ENCODE results near the gene ATG101.

ATG101 gene

GRCh38 chr12:52079576-52080402, 10.0 kb downstream of the ATG101 start, which contains the start of gene SMIM41:
Gene SMIM41, plus strand, starts transcription at chr12:52079704. Its CDS starts 76 bp downstream, at chr12:52079780.
- H3K36me3 ChIP-seq (ENCODE audit: control insufficient read depth in 1 of 2, insufficient read depth in 2 of 2, low read length in 2 of 2): peaks cover 38 to 39% of the 10 kb centered on the region in 2 experiments
- H3K9me3 ChIP-seq (ENCODE audit: insufficient read depth, low read depth, low read length): peaks cover 3% of the 10 kb centered on the region
- no peak within 1 kb of the TSS for H3K14ac ChIP-seq (ENCODE audit: low read length)
- no peak within 1 kb of the TSS for H2BK120ac ChIP-seq (ENCODE audit: insufficient read depth, low read length, poor library complexity)
- H3K27me3 ChIP-seq (ENCODE audit: insufficient read depth, low read length): no peaks in the 10 kb centered on the region
- no peak within 1 kb of the TSS for H3K4me2 ChIP-seq (ENCODE audit: low read length)
- no peak within 1 kb of the TSS for H4K91ac ChIP-seq (ENCODE audit: low read depth, low read length)
- H3K27ac ChIP-seq (ENCODE audit: low read depth, low read length): no peak within 1 kb of the TSS
- H2AFZ ChIP-seq (ENCODE audit: insufficient read depth, low read length, poor library complexity): no peak within 1 kb of the TSS
- no CpG with 5 or more reads among the region's 87 CpGs for WGBS (ENCODE audit: extremely low coverage, insufficient coverage, insufficient read length)
- H3K18ac ChIP-seq (ENCODE audit: low read length): no peak within 1 kb of the TSS
- H3K23ac ChIP-seq (ENCODE audit: low read length): no peak within 1 kb of the TSS
- no peak within 1 kb of the TSS for H3K4ac ChIP-seq (ENCODE audit: low read depth, low read length)
- H2BK5ac ChIP-seq (ENCODE audit: low read depth, low read length, poor library complexity): no peak within 1 kb of the TSS
- no peak within 1 kb of the TSS for H3K4me3 ChIP-seq (ENCODE audit: low read depth, low read length)
- no peak within 1 kb of the TSS for H2AK5ac ChIP-seq (ENCODE audit: low read length)
- no peak within 1 kb of the TSS for H4K12ac ChIP-seq (ENCODE audit: low read depth, low read length)
- no peak within 1 kb of the TSS for H2BK12ac ChIP-seq (ENCODE audit: low read length)
- no peaks in the 10 kb centered on the region for H3K79me1 ChIP-seq (ENCODE audit: low read length)
- no peak within 1 kb of the TSS for H4K8ac ChIP-seq (ENCODE audit: low read depth, low read length)
- no peak within 1 kb of the TSS for H3K9ac ChIP-seq (ENCODE audit: low read length)
- no peak for DNase-seq
- no peaks in the 10 kb centered on the region for H3K79me2 ChIP-seq (ENCODE audit: control insufficient read depth, insufficient read depth, low read length, poor library complexity)
- no peaks in the 10 kb centered on the region for H3K4me1 ChIP-seq (ENCODE audit: control insufficient read depth in 1 of 2, insufficient read depth in 2 of 2, low read length in 2 of 2)

GRCh38 chr12:52080403-52081251, 10.8 kb downstream of the ATG101 start:
- no peak for DNase-seq
- H3K4me2 ChIP-seq (ENCODE audit: low read length): no peak overlapping the region
- H3K27me3 ChIP-seq (ENCODE audit: insufficient read depth, low read length): no peaks in the 10 kb centered on the region
- no peak overlapping the region for H3K27ac ChIP-seq (ENCODE audit: low read depth, low read length)
- H3K36me3 ChIP-seq (ENCODE audit: control insufficient read depth in 1 of 2, insufficient read depth in 2 of 2, low read length in 2 of 2): peaks cover 31% of the 10 kb centered on the region in 2 experiments
- no peak overlapping the region for H3K4ac ChIP-seq (ENCODE audit: low read depth, low read length)
- H2AK5ac ChIP-seq (ENCODE audit: low read length): no peak overlapping the region
- H3K79me2 ChIP-seq (ENCODE audit: control insufficient read depth, insufficient read depth, low read length, poor library complexity): no peaks in the 10 kb centered on the region
- no peak overlapping the region for H2AFZ ChIP-seq (ENCODE audit: insufficient read depth, low read length, poor library complexity)
- no peak overlapping the region for H3K9ac ChIP-seq (ENCODE audit: low read length)
- no peak overlapping the region for H3K18ac ChIP-seq (ENCODE audit: low read length)
- no CpG with 5 or more reads among the region's 10 CpGs for WGBS (ENCODE audit: extremely low coverage, insufficient coverage, insufficient read length)
- no peak overlapping the region for H2BK5ac ChIP-seq (ENCODE audit: low read depth, low read length, poor library complexity)
- H3K14ac ChIP-seq (ENCODE audit: low read length): no peak overlapping the region
- H2BK12ac ChIP-seq (ENCODE audit: low read length): no peak overlapping the region
- peaks cover 3% of the 10 kb centered on the region for H3K9me3 ChIP-seq (ENCODE audit: insufficient read depth, low read depth, low read length)
- H4K91ac ChIP-seq (ENCODE audit: low read depth, low read length): no peak overlapping the region
- no peak overlapping the region for H4K12ac ChIP-seq (ENCODE audit: low read depth, low read length)
- H3K4me1 ChIP-seq (ENCODE audit: control insufficient read depth in 1 of 2, insufficient read depth in 2 of 2, low read length in 2 of 2): no peaks in the 10 kb centered on the region
- H4K8ac ChIP-seq (ENCODE audit: low read depth, low read length): no peak overlapping the region
- no peak overlapping the region for H3K4me3 ChIP-seq (ENCODE audit: low read depth, low read length)
- H2BK120ac ChIP-seq (ENCODE audit: insufficient read depth, low read length, poor library complexity): no peak overlapping the region
- no peaks in the 10 kb centered on the region for H3K79me1 ChIP-seq (ENCODE audit: low read length)
- H3K23ac ChIP-seq (ENCODE audit: low read length): no peak overlapping the region

- no peak overlapping the region for H3K4ac ChIP-seq (ENCODE audit: low read depth, low read length)
- H4K8ac ChIP-seq (ENCODE audit: low read depth, low read length): no peak overlapping the region
- H3K18ac ChIP-seq (ENCODE audit: low read length): no peak overlapping the region
- no peak overlapping the region for H3K27ac ChIP-seq (ENCODE audit: low read depth, low read length)
- H3K79me2 ChIP-seq (ENCODE audit: control insufficient read depth, insufficient read depth, low read length, poor library complexity): no peaks in the 10 kb centered on the region
- H3K4me2 ChIP-seq (ENCODE audit: low read length): no peak overlapping the region
- H3K4me1 ChIP-seq (ENCODE audit: control insufficient read depth in 1 of 2, insufficient read depth in 2 of 2, low read length in 2 of 2): no peaks in the 10 kb centered on the region
- WGBS (ENCODE audit: extremely low coverage, insufficient coverage, insufficient read length): no CpG with 5 or more reads among the region's 9 CpGs
- no peak overlapping the region for H2BK120ac ChIP-seq (ENCODE audit: insufficient read depth, low read length, poor library complexity)
- H3K9ac ChIP-seq (ENCODE audit: low read length): no peak overlapping the region
- no peak overlapping the region for H3K14ac ChIP-seq (ENCODE audit: low read length)
- no peaks in the 10 kb centered on the region for H3K27me3 ChIP-seq (ENCODE audit: insufficient read depth, low read length)
- H4K12ac ChIP-seq (ENCODE audit: low read depth, low read length): no peak overlapping the region
- H2BK12ac ChIP-seq (ENCODE audit: low read length): no peak overlapping the region
- H3K23ac ChIP-seq (ENCODE audit: low read length): no peak overlapping the region
- H3K9me3 ChIP-seq (ENCODE audit: insufficient read depth, low read depth, low read length): peaks cover 3% of the 10 kb centered on the region
- H3K4me3 ChIP-seq (ENCODE audit: low read depth, low read length): no peak overlapping the region
- no peak overlapping the region for H4K91ac ChIP-seq (ENCODE audit: low read depth, low read length)
- peaks cover 25 to 28% of the 10 kb centered on the region in 2 experiments for H3K36me3 ChIP-seq (ENCODE audit: control insufficient read depth in 1 of 2, insufficient read depth in 2 of 2, low read length in 2 of 2)
- no peak for DNase-seq
- H3K79me1 ChIP-seq (ENCODE audit: low read length): no peaks in the 10 kb centered on the region
- H2AK5ac ChIP-seq (ENCODE audit: low read length): no peak overlapping the region
- H2BK5ac ChIP-seq (ENCODE audit: low read depth, low read length, poor library complexity): no peak overlapping the region
- no peak overlapping the region for H2AFZ ChIP-seq (ENCODE audit: insufficient read depth, low read length, poor library complexity)
Observed at GRCh38 chr12:52081263-52081733, 11.5 kb downstream of the ATG101 start.

DNA sequence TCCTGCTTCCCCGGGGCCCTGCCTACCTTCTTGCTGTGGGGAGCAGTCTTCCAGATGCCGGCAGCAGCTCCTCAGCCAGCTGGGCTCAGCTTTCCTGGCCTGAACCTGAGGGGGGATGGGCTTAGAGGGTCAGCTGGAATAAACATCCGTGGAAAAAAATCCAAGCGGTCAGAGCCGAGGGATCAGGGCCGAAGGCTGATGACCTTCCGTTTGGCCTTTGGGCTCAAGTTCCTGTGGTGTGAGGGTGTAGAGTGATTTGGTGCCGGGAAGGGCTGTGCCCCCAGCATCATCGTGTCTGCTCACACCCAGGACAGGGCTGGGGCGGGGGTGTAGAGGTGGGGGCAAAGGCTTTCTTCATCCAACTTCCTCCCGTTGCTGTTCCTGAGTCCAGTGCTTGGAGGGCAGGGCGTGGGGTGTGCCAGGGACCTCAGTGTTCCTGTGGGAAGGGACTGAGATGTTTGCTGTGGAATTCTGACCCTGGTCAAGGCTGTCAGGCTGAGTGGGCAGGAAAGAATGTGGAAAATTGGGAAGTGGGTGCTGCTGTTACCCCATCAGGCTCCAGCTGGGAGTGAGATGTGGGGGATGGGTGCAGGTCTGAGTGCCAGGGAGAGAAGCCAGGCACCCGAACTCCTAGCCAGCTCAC, 12.4 kb downstream of the ATG101 start:
- H3K27me3 ChIP-seq (ENCODE audit: insufficient read depth, low read length): no peaks in the 10 kb centered on the region
- peaks cover 17 to 20% of the 10 kb centered on the region in 2 experiments for H3K36me3 ChIP-seq (ENCODE audit: control insufficient read depth in 1 of 2, insufficient read depth in 2 of 2, low read length in 2 of 2)
- no peak overlapping the region for H3K4ac ChIP-seq (ENCODE audit: low read depth, low read length)
- H3K4me1 ChIP-seq (ENCODE audit: control insufficient read depth in 1 of 2, insufficient read depth in 2 of 2, low read length in 2 of 2): no peaks in the 10 kb centered on the region
- no peak overlapping the region for H4K12ac ChIP-seq (ENCODE audit: low read depth, low read length)
- no peak overlapping the region for H3K27ac ChIP-seq (ENCODE audit: low read depth, low read length)
- DNase-seq: no peak
- no peak overlapping the region for H3K14ac ChIP-seq (ENCODE audit: low read length)
- WGBS (ENCODE audit: extremely low coverage, insufficient coverage, insufficient read length): no CpG with 5 or more reads among the region's 13 CpGs
- H3K23ac ChIP-seq (ENCODE audit: low read length): no peak overlapping the region
- H3K79me2 ChIP-seq (ENCODE audit: control insufficient read depth, insufficient read depth, low read length, poor library complexity): no peaks in the 10 kb centered on the region
- no peak overlapping the region for H3K4me3 ChIP-seq (ENCODE audit: low read depth, low read length)
- H3K18ac ChIP-seq (ENCODE audit: low read length): no peak overlapping the region
- H3K9me3 ChIP-seq (ENCODE audit: insufficient read depth, low read depth, low read length): peaks cover 3% of the 10 kb centered on the region
- H4K8ac ChIP-seq (ENCODE audit: low read depth, low read length): no peak overlapping the region
- no peak overlapping the region for H2AK5ac ChIP-seq (ENCODE audit: low read length)
- no peak overlapping the region for H4K91ac ChIP-seq (ENCODE audit: low read depth, low read length)
- H2BK12ac ChIP-seq (ENCODE audit: low read length): no peak overlapping the region
- no peak overlapping the region for H3K4me2 ChIP-seq (ENCODE audit: low read length)
- H3K79me1 ChIP-seq (ENCODE audit: low read length): no peaks in the 10 kb centered on the region
- H3K9ac ChIP-seq (ENCODE audit: low read length): no peak overlapping the region
- no peak overlapping the region for H2AFZ ChIP-seq (ENCODE audit: insufficient read depth, low read length, poor library complexity)
- H2BK5ac ChIP-seq (ENCODE audit: low read depth, low read length, poor library complexity): no peak overlapping the region
- H2BK120ac ChIP-seq (ENCODE audit: insufficient read depth, low read length, poor library complexity): no peak overlapping the region

Measured in trophoblast cell (in vitro differentiated cells and primary cell).